Measurements from ENCODE around the gene MTFP1.
"Not testable (repeated sequence)": the region's sequence is repeated elsewhere in the genome, so short reads cannot be mapped to it uniquely, and the experiment has no call there.

The MTFP1 gene

DNA sequence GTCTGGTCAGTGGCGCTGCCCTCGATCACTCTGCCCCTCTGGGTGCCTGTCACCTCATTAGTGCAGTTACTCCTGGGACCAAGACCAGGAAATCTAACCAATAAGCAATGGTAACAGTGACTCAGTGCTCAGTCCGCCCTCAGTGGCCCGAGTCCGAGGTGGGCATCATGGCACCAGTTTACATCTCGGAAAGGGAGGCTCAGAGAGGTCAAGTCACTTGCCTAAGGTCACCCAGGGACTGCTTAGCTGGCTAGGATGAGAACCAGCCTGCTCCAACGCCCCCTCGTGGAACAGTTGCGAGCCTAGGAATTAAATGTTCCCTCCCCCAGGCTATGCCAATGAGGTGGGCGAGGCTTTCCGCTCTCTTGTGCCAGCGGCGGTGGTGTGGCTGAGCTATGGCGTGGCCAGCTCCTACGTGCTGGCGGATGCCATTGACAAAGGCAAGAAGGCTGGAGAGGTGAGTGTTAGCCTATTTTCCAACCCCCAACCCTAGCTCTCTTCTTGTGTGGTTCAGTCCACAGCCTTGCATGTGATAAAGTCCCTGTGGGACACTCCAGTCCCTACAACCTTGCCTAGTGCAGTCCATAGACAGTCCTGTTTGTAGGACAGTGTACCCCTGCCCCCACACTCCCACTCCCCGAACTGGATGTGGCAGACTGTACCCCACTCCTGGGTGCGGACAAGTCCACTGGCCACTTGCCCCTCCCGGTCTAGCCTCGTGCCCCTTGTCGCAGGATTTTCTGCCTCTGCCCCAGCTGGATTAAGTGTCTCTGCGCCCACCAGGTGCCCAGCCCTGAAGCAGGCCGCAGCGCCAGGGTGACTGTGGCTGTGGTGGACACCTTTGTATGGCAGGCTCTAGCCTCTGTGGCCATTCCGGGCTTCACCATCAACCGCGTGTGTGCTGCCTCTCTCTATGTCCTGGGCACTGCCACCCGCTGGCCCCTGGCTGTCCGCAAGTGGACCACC lies 1.1 kb downstream of the MTFP1 start:
- DNase-seq = peak in 11 of 14 donors; percentile 5 to 62 (median 34)

DNA sequence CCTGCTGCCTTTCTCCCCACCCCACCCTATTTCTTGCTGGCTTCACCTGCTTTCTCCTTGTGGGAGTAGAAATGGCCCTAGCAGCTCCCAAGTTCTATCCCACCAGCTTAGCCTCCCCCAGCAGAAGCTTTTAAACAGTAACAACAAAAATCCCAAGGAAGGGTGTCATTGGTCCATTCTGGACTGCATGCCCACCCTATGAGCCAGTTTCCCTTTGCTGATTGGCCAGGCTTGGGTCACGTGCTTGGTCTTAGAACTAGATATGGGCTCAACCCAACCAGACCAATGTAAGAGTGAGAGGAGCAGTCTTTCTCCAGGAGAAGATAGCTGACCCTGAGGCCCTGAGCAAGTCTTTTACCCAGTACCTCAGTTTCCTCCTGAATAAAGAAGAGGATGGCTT lies 2.3 kb downstream of the MTFP1 start:
- no peak for DNase-seq

DNA sequence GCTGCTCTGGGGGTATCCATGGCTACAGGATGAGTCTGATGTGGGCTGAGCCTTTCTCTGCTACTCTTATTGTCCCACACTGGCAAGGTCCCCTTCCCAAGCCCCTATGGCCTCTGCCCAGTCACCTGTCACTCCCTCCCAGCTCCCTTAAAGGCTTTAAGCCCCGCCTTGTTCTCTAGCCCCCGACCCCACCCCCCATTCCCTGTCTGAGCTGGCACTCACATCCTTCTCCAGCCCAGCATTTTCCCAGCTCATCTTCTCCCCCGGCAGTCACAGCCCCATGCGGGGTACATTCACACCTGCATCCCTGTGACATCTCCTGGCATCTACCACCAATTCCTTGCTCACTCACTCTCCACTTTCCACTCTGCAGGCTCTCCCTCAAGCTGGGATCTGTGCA lies 4.3 kb downstream of the MTFP1 start:
- no peak for DNase-seq

DNA sequence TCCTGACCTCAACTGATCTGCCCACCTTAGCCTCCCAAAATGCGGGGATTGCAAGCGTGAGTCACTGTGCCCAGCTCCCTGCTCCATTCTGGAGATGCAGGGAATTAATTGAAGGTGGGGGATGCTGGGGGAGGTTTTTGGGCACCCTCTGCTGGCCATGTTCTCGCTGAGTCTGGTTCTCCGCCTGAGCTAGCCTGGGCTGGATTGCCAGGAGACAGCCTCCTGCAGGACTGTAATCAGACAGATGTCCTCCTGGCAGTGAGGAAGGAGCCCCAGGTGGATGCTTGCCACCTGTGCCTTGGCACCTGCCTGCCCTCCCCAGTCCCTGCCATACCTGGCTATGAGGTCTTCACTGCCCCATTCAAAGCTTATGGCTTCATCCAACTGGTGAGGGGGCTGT lies 5.4 kb downstream of the MTFP1 start:
- DNase-seq = no peak

DNA sequence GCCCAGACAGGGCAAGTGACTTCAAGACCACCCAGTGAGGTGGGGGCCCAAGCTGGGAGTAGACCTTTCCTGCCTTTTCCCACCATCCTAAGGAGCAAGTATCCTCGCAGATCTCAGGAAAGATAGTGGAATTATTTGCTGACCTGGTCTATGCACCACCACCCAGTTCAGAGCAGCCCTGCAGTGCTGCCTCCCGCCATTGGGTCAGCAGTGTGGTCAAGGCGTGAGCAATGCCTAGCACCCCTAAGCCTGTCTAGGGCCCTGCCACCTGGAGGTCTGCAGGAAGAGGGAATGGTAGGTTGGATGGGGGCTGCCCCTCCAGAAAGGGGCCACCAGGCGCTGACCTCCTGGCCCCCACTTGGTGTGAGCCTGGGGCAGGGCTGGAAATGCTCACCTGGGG lies 6.5 kb downstream of the MTFP1 start:
- DNase-seq = no peak

DNA sequence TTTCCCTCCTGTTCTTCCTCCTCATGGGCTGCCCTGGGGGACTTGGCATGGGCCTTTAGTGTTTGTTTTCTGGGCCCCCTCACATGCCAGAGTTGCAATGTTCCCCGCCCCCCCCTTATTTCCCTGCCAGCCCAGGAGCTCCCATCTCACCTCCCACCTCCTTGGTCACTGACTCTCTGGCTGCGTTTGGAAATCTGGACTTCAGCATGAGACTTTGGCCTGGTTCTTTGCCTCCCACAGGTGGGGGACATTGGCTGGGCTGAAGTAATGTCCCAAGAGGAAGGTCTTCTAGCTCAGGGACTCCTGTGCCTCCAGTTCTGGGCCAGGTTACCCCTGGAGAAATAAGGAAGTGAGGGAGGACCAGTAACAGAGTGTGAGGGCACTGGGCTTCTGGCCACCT lies 7.0 kb downstream of the MTFP1 start:
- DNase-seq = no peak

DNA sequence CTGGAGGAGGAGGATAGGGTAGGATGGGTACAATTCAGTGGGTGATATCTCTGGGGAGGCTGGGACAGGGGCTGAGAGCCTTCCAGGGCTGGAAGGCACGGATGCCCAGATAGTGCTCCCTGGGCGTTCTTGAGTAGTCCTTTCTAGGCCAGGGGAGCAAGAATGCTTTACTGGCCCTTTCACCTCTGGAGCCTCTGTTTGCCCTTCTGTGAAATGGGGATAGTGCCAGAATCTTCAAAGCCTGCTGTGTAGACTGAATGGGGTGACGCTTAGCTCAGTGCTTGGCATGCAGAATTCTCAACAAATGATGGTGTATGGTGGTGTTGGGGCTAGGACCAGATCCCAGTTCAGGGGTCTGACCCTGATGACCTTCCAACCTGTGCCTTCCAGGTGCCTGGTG lies 7.7 kb downstream of the MTFP1 start:
- DNase-seq = no peak

DNA sequence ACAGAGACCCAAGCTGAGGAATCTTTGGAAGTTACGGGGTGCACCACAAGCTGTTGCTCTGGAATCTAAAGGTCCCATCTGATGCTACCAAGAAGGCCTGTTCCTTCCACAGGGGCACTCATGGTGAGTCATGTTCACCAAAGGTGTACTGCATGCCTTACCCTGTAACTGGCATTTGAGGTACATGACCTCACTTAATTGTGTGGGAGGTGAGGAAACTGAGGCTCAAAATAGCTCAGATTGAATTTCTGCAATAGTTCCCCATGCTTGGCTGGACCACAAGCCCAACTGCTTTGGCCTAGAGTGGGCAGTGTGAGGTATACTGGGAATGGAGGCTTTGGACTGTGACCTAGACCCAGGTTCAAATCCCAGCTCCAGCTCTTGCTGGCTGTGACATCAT lies 8.2 kb downstream of the MTFP1 start:
- DNase-seq = no peak

DNA sequence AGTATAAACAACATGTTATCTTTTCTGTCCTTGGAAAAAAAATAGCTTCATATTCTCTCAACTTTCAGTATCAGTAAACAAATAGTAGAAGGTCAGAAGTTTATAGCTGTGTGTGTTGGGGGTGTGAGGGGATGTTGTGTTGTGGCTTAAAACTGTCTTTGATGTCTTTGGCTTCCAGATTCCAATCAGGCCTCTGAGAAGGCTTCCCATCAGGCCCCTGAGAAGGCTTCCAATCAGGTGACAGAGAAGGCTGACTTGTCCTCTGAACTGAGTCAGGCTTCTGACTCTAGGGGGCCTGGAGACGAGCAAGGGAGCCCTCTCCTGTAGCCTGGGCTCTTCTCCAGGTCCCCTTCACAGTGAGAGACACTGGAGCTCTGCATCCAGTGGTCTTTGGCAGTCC lies 9.3 kb downstream of the MTFP1 start:
- DNase-seq = no peak

DNA sequence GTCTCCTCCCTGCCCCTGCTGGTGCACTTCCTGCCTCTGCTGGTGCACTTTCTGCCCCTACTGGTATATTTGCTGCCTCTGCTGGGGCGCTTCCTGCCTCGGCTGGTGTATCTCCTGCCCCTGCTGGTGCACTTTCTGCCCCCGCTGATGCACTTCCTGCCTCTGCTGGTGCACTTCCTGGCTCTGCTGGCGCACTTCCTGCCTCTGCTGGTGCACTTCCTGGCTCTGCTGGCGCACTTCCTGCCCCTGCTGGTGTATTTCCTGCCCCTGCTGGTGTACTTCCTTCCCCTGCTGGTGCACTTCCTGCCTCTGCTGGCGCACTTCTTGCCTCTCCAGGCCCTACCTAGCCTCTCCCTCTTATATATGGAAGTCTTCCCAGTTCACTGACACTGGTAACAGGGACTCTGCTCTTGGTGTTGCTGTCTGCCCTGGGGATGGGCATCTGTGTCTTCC lies 10.1 kb downstream of the MTFP1 start:
- DNase-seq = no peak

DNA sequence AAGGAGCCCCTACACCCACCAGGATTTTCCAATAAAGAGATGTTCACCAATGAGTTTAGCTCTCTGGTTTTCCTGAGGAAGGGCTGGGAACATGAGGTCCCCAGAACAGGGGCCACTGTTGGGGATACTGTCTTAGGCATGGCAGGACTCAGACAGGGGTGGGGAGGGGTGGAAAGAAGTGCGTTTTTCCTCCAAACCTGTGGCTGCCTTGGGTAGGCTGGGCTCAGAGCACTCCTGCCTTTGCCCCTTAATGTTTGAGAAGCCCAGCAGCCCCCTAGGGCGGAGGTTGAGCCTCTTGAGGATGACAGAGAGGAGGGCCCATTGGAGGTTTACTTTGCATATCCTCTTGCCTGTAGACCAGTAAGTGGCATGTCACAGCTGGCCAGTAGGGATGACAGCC lies 10.6 kb downstream of the MTFP1 start:
- DNase-seq = no peak

DNA sequence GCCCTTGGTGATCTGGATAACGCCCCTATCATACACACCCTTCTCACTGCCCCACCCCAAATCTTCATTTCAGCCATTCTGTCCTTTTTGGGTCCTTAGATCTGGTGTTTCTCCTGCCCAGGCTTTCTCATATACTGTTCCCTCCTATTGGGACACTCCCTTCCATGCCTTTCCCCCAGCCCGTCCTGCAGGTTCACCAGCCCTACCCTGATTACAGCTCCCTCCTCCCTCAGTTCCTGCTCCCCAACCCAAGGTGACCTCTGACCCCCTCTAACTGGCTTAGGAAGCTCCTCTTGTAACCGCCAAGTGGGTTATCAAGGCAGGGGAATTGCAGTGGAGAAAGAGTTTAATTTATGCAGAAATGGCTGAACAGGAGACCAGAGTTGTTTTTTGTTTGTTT lies 13.0 kb downstream of the MTFP1 start:
- DNase-seq = no peak

DNA sequence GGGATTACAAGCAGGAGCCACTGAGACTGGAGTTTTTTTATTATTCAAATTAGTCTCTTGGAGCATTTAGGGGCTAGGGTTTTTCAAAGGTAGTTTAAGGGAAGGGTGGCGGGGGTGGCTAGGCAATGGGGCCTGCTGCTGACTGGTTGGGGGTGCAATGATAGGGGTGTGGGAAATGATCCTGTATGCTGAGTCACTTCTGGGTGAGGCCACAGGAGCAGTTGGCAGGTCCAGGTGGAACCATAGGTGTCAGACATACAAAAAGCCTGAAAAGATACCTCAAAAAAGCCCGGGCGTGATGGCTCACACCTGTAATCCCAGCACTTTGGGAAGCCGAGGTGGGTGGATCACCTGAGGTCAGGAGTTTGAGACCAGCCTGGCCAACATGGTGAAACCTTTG lies 13.7 kb downstream of the MTFP1 start:
- no peak for DNase-seq

DNA sequence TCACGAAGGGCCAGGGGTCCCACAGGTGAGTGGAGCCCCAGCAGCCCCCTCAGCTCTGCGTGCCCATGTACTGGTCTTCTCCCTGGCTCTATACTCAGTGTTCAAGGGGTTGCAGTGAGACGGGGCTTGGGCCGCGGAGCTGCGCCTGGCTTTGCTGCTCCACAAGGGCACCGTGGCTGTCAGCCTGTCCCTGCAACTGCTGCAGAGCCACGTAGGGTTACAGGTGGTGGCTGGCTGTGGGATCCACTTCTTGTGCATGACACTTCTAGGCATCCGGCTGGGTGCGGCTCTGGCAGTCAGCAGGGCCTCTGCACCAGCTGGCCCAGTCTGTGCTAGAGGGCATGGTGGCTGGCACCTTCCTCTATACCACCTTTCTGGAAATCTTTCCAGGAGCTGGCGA lies 14.3 kb downstream of the MTFP1 start:
- DNase-seq = no peak

DNA sequence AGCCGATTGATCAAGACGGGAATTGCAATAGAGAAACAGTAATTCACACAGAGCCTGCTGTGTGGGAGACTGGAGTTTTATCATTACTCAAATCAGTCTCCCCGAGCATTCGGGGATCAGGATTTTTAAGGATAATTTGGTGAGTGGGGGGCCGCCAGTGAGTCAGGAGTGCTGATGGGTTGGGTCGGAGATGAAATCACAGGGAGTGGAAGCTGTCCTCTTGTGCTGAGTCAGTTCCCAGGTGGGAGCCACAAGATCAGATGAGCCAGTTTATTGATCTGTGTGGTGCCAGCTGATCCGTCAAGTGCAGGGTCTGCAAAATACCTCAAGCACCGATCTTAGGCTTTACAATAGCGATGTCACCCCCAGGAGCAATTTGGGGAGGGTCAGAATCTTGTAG lies 15.5 kb downstream of the MTFP1 start:
- no peak for DNase-seq

DNA sequence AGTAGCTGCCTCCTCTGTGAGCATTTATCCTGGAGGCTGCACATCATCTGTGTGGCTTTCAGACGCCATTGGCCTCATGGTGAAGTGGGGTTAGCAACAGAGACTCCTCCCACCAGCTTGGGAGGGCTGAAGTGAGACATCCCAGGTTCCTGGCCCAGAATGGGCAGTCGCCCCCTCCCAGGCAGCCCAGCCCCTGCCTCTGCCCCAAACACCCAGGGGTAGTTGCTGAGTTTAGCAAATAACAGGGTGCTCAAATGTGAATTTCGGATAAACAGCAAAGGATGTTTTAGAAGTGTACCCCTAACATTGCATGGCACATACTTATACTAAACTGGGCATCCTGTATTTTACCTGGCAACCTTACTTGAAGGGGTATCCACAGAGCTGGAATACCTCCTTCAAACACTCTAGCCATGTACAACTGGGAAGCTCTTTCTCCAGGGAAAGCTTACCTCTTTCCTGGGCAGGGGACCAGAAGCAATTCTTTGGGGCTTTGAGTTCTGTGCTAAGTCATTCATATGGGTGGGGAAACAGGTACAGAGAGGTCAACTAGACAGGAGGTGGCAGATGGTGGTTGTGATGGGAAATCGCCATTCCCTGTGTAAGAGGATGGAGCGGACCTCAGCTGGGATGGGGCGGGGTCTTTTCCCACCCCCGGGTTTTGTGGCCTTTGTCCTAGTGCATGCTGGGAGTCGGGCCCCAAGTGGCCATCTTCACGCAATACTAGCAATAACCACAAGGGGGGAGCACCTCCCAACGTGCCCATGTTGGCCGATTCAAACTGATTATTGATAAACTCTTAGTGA lies 19.3 kb downstream of the MTFP1 start:
- peak in 9 of 14 donors; percentile 18 to 68 (median 28) for DNase-seq

DNA sequence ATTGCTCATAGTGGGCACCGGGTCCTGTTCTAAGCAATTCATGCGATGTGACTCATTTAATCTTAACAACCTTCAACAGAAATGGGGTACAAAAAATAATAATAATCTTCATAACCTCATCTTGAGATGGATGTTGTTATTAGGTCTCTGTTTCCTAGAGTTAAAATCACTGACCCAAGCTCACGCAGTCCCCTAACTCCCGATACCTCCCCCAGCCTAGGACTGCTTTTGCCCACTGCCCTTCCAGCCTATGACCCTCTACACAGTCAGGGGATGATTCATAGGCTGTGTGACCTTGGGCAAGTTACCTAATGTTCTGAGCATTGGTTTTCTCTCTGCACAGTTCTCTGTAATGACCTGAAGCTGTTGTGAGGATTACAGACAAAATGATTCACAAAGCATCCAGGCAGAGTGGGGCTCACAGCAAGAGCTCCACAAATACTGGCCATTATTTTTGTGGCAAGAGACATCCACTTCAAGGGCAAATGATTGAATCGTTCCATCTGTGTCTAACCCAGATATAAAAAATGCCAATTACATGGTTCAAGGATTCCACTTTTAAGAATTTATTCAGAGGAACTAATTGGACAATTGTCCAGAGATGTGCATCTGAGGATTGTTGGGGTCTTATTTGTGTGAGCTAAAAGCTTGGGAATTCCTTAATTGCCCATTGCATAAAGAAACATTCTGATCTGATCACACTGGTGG lies 20.0 kb downstream of the MTFP1 start:
- DNase-seq = no peak

DNA sequence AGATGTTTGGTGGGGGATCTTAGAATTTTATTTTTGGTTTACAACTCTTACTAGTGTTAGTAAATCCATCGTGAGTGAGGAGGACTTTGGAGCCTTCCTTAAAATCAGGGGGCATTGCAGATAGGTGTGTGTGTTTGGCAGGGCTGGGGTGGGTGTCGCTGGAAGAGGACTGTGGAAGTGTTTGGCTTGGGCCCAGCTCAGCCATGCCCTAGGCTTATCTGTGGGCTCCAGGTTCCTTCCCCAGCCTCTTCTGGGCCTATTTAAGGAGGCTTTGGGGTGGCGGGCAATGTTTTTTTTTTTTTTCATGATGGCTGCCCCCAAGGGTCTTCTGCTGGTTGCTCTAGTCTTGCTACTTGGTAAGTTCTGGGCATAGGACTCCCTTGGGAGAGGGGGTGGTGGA lies 22.1 kb downstream of the MTFP1 start:
- no peak for DNase-seq

DNA sequence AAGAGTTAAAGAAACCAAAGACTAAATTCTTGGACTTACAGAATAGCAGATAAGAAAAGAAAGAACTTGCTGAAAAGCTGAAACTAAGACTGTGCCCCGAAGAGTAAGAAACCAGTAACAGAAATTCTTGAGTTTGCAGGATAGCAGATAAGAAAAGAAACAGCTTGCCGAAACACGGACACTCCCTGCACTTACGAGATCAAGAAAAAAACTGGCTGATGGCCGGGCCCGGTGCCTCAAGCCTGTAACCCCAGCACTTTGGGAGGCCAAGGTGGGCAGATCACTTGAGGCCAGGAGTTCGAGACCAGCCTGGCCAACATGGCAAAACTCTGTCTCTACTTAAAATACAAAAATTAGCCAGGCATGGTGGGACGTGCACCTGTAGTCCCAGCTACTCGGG lies 25.9 kb downstream of the MTFP1 start:
- DNase-seq = not testable (repeated sequence)

DNA sequence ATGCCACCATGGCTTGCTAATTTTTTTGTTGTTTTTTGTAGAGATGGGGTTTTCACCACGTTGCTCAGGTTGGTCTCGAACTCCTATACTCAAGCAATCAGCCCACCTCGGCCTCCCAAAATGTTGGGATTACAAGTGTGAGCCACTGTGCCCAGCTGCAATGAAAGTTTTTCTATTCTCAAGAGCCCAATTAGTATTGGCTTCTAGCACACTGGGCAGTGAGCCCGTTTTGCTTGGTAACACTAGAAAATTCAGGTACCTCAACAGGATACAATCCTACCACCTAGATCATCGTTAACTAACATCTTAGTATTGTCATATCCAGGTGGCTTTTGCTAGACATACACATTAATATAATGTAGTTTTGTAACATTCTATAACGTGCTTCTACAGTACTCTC lies 27.3 kb downstream of the MTFP1 start:
- DNase-seq = no peak

DNA sequence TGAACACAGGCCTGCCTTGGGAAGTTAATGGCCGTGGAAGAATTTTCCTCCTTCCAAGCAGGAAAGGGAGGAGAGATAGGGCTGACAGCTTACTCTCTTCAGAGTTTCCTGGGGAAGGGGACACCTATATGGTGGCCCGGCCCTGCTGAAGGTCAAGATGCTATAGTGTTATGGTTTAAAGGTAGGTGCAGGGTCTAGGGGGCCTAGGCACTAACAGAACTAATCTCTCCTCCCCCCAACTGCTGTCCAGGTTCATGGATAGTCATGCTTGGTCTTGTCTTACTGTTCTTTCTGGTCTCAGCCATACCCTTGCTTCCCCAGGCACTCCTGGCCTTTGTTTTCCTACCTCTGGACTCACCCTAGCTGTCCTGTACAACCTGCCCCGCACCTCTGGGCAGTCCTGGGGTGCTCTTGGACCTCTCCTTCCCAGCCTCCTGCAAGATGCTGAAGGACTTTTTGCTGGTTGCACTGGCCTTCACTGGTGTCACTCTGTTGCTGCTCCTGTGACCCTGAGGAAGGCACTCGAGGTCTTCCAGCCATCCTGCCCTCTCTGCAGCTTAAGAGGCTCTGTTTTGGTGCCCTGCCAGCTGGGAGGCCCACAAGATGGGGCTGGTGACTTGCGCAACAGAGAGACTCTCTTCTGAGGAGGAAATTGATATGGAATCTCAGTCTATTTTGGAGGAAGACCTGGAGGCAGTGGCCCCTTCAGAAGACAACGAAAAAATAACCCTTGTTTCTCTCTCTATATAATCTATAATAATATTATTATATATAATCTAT lies 28.4 kb downstream of the MTFP1 start:
- no peak for DNase-seq

Measured in C1 segment of cervical spinal cord (tissue), 14 donors.